CD4-positive, alpha-beta T cell treated with Interleukin-12 subunit alpha and Interleukin-12 subunit beta, for 1 hour (primary cell): ENCODE results near the gene CALR.
"Not testable (repeated sequence)": the region's sequence is repeated elsewhere in the genome, so short reads cannot be mapped to it uniquely, and the experiment has no call there.

Experiments
- DNase-seq: peaks from one replicate; pipeline ENCODE4 v3.0.0-alpha.2; 2020

The CALR gene

GRCh38 chr19:12937927-12938778 is at the start of gene CALR:
TSS of gene CALR (plus strand) at chr19:12938609. CDS start at chr19:12938680, 71 bp downstream.
- peak; percentile 100 for DNase-seq

DNA sequence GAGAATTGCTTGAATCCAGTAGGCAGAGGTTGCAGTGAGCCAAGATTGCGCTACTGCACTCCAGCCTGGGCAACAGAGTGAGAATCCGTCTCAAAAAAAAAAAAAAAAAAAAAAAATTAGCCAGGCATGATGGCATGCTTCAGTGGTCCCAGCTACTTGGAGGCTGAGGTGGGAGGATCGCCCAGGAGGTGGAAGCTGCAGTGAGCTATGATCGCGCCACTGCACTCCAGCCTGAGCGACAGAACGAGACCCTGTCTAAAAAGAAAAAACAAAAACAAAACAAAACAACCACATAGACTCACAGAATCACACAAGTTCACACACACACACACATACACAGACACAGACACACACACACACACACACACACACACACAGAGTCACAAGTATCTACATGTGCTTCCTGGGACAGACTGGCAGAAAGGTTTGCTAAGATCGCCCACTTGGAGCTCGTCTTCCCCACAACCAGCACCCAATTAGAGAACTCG is 48.1 kb upstream of the CALR start:
- not testable (repeated sequence) for DNase-seq

DNA sequence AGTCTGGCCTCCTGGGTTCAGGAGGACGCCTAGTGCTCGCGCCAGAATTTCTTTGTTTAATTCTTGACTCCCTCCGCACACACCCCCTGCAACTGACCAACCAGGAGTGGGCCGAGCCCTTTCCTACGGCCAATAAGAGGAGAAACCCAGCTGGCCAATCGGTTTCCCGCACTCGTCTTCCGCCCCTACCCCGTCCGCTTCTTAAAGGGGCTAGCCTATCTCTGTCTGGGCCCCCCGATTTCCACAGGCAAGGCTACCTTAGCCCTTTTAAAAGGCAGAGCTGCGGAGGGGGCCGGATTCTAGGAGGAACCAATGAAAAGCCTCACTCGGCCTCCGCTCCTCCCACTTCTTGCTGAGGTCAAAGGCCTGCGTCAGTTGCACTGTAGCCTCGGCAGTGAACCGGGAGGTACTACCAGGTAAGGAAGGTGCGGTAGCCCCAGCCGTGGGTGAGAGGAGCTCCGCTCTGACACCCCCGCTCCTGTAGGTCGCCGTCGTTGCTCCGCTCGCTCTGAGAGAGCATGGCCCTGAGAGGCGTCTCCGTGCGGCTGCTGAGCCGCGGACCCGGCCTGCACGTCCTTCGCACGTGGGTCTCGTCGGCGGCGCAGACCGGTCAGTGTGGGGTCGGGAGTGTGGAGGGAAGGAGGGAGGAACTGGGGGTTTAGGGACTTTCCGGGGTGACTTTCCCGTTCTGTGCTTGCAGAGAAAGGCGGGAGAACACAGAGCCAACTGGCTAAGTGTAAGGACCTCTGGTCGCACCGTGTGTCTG is 47.4 kb upstream of the CALR start, which contains the start of gene GCDH:
Gene GCDH (plus strand): TSS at position 374 of the 766 bp plus-strand sequence. CDS start 145 bp downstream, at position 519.
- peak; percentile 98 for DNase-seq

DNA sequence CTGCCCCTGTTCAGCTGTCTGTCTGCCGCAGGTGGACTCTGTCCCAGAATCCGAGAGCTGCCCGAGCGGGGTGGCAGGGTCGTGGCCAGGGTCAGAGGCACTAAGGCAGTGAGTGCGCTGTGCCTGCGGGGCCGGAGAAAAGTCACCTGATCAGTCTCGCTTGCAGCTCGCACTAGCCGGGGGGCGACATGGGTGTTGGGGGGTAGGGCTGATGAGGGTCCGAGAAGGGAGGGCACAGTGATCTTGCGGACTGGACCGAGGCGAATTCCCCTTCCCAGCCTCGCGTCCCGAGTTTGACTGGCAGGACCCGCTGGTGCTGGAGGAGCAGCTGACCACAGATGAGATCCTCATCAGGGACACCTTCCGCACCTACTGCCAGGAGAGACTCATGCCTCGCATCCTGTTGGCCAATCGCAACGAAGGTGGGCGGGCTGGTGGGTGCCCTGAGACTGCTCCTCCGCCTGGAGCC is 46.8 kb upstream of the CALR start:
- DNase-seq = no peak

DNA sequence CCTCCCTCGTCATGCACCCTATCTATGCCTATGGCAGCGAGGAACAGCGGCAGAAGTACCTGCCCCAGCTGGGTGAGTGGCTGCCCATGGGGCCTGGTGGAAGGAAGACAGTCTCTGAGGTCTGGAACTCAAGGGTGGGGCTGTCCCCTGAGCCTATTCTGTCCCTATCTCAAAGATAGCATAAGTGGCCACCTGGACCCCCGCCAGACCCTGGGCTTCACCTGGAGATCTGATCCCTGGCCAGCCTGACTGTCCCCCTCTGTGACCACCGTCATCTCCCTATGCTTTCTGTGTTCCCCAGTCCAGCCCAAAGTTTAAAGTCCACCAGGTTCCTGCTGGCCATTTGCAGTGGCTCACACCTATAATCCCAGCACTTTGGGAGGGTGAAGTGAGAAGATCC is 44.8 kb upstream of the CALR start:
- no peak for DNase-seq

GRCh38 chr19:12896460-12896859 is 41.9 kb upstream of the CALR start:
- no peak for DNase-seq

- DNase-seq = no peak
These were observed 38.4 kb upstream of the CALR start for GRCh38 chr19:12899891-12900518.

GRCh38 chr19:12907166-12907565 is 31.2 kb upstream of the CALR start:
- no peak for DNase-seq

- no peak for DNase-seq
These were observed 25.8 kb upstream of the CALR start for GRCh38 chr19:12912571-12912970.

GRCh38 chr19:12913011-12913561 is 25.3 kb upstream of the CALR start:
- no peak for DNase-seq

DNA sequence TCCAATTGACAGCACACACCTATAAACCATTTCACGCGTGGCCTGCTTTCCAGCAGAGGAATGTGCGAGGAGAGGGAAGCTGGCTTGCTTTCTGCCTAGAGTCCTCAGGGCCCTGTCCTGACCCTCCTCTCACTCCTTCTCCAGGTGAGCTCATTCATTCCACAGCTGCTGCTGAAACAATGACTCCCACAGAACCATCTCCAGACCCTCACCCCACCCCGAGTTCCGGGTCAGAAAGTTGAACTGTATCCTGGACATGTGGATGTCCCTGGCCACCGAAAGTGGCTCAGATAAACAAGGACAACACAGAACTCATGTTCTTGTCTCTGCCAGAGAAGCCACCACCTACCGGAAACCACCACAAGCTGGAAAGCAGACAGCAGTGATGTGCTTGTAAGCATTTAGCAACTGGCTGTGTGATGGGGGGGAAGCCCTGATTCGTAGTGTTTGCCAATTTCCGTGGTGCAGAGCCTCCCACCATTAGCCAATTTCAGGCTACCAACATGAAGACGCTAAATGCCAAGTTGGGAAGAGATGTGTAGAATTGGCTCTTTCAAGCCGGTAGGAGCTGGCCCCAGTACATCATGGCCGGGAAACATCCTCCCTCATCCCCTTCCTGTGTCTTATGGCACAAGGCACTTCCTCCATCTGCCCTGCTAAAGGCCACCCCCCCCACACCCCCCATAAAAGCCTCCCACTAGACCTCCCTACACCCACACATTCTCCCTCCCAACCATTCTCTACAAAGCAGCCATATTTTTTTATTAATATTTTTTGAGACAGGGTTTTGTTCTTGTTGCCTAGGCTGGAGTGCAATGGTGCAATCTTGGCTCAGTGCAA is 24.3 kb upstream of the CALR start:
- peak; percentile 65 for DNase-seq

DNA sequence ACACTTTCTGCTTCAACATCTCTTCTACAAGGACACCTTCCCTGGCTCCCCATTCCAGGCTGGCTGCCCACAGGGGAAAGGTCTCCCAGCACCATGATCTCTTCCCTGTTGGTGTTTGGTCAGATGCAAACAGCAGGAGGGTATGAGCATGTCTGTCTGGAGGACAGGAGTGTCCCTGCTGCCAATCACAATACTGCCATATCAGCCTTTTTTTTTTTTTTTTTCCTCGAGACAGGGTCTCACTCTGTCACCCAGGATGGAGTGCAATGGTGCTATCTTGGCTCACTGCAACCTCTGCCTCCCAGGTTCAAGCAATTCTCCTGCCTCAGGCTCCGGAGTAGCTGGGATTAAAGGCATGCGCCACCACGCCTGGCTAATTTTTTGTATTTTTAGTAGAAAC is 22.5 kb upstream of the CALR start:
- DNase-seq = not testable (repeated sequence)

- no peak for DNase-seq
These were observed 20.2 kb upstream of the CALR start for GRCh38 chr19:12918253-12918652.

DNA sequence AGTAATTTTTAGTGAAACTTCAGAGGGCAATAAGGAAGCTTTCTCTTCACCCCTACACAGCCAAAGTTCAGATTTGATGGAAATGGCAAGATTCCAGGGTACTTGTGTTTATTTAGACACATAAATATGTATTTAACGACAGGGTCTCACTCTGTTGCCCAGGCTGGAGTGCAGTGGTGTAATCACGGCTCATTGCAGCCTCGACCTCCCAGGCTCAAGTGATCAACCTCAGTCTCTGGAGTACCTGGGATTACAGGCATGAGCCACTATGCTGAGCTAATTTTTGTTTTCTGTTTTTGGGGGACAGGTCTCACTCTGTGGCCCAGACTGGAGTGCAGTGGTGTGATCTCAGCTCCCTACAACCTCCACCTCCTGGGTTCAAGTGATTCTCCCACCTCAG is 17.4 kb upstream of the CALR start:
- DNase-seq = no peak

- no peak for DNase-seq
These were observed 15.4 kb upstream of the CALR start for GRCh38 chr19:12922959-12923358.

DNA sequence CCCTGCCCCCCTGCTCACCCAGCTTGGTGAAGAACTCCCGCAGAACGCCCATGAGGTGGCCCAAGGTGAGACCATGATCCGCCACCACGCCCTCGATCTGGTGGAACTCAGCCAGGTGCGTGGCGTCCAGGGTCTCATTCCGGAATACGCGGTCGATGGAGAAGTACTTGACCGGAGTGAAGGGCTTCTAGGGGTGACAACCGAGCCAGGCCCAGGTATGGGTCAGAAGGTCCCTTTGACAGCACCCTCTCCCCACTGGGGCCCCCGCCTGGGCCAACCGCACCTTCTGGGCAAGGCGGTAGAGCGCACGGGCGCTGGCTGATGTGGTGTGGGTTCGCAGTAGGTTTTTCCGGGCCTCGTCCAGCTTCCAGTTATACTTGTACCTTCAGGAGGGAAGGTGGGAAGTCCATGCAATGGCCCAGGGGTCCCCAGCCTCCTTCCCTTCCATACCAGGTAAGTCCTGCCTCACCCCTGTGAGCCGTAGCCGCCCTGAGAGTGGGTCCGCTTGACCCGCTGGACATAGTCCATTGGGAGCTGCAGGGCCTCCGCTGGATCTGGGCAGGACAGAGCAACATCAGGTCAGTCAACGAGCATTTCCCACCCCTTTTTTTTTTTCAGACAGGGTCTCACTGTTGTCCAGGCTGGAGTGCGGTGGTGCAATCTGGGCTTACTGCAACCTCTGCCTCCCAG is 13.6 kb upstream of the CALR start:
- DNase-seq = no peak

GRCh38 chr19:12930002-12930645 is 8.3 kb upstream of the CALR start:
- no peak for DNase-seq

DNA sequence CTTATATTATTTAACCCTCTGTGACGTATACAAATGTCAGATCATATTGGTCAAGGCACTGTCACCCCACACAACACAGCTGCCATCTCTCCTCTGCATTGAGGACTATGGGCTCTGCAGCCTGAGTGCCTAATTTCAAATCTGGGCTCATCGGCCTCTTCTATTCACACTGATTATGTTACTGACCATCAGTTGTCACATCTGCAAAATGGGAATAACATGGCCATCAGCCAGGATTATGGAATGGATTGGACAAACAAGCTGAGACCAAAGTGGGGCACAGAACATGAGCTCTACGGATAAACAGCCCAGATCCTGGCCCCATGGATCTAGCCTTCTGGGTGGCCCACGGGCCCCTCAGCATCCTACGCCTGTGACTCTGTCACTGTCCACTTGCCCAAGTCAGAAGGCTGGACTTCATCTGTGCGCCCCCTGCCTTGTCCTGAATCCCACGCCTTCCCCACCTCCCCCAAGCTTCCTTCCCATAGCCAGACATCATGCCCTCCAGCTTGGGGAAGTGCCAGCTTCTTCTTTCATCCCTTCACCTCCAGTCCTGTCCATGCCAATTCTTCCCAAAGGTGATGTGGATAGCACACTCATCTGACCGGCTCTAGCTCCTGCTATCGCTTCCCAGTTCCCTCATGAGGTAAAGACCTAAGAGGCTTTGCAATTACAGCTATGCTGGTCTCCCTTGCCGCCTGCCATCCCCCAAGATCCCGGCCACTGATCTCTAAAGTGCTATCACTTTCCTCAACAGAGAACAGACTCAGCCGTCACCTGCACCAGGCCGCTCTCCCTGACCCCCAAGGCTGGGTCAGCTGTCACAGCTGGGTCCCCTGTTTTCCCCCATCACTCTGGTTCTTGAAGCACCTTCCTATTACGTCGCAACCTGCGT is 5.8 kb upstream of the CALR start:
- no peak for DNase-seq

- DNase-seq = peak; percentile 90
These were observed 4.9 kb upstream of the CALR start, which contains the start of gene FARSA for GRCh38 chr19:12933287-12934072. TSS of gene FARSA (minus strand) at chr19:12933711. CDS start at chr19:12933696, 15 bp downstream.
